ENCODE data around the gene CEP192. TPM values are rescaled to one million over a fixed set of nuclear protein-coding genes. Genes with fewer than 3 reads are reported as not detected.
"Not testable (repeated sequence)": the region's sequence is repeated elsewhere in the genome, so short reads cannot be mapped to it uniquely, and the experiment has no call there.

CEP192 gene
- total RNA-seq, 2 experiments from 2014 or later = 42.6 to 46.1 TPM

GRCh38 chr18:12996661-12997292, 5.6 kb downstream of the CEP192 start:
- Mint-ChIP-seq H3K36me3 (ENCODE audit: low read depth) (peaks cover 26% of the 10 kb centered on the region), H3K4me3 (no peak overlapping the region), H3K9me3 (no peaks in the 10 kb centered on the region), H3K27ac (no peak overlapping the region), H3K4me1 (peaks cover 26% of the 10 kb centered on the region), H3K27me3 (no peaks in the 10 kb centered on the region)
- ChIA-PET CTCF (no interaction called here), POLR2A (no interaction called here)
- DNase-seq = no peak

GRCh38 chr18:12997330-12997729, 6.2 kb downstream of the CEP192 start:
- DNase-seq, H3K27me3 Mint-ChIP-seq, H3K9me3 Mint-ChIP-seq, CTCF ChIA-PET, H3K27ac Mint-ChIP-seq, H3K4me3 Mint-ChIP-seq: not testable (repeated sequence)
- peaks cover 26% of the 10 kb centered on the region for H3K4me1 Mint-ChIP-seq
- peaks cover 20% of the 10 kb centered on the region for H3K36me3 Mint-ChIP-seq (ENCODE audit: low read depth)
- POLR2A ChIA-PET = interaction anchor here (1.2 kb wide), 1 partner anchor 49 kb away, joined by 5 read pairs; the partner anchor contains the start of gene SEH1L

GRCh38 chr18:12998332-12999060, 7.3 kb downstream of the CEP192 start:
- Mint-ChIP-seq H3K4me1 (peaks cover 26% of the 10 kb centered on the region), H3K9me3 (no peaks in the 10 kb centered on the region), H3K27ac (peak overlapping the region; percentile 23), H3K36me3 (ENCODE audit: low read depth) (peaks cover 15% of the 10 kb centered on the region), H3K4me3 (no peak overlapping the region), H3K27me3 (no peaks in the 10 kb centered on the region)
- CTCF ChIA-PET = interaction anchor here (0.8 kb wide), 1 partner anchor 160 kb away, joined by 3 read pairs; no protein-coding TSS in a partner anchor
- no peak for DNase-seq
- POLR2A ChIA-PET = interaction anchor here (1.2 to 3.3 kb wide), 3 partner anchors 7 to 50 kb away, joined by 4 to 31 read pairs (median 5); partner anchors contain the start of genes CEP192 and SEH1L

- peaks cover 20% of the 10 kb centered on the region for H3K36me3 Mint-ChIP-seq (ENCODE audit: low read depth)
- CTCF ChIA-PET = no interaction called here
Observed at GRCh38 chr18:13003466-13003896, 12.3 kb downstream of the CEP192 start.

GRCh38 chr18:13004396-13004795, 13.2 kb downstream of the CEP192 start:
- POLR2A ChIA-PET = interaction anchor here (2.6 kb wide), 1 partner anchor 13 kb away, joined by 14 read pairs; the partner anchor contains the start of gene CEP192
- no peak for DNase-seq
- Mint-ChIP-seq H3K36me3 (ENCODE audit: low read depth) (peaks cover 26% of the 10 kb centered on the region), H3K27me3 (no peaks in the 10 kb centered on the region), H3K4me1 (peaks cover 23% of the 10 kb centered on the region), H3K4me3 (no peak overlapping the region), H3K9me3 (no peaks in the 10 kb centered on the region), H3K27ac (no peak overlapping the region)
- CTCF ChIA-PET = interaction anchor here (1.4 kb wide), 1 partner anchor 277 kb away, joined by 3 read pairs; no protein-coding TSS in a partner anchor

More at GRCh38 chr18:13003466-13003896, 12.3 kb downstream of the CEP192 start:
- H3K27ac Mint-ChIP-seq = no peak overlapping the region
- H3K9me3 Mint-ChIP-seq = no peaks in the 10 kb centered on the region
- H3K27me3 Mint-ChIP-seq = no peaks in the 10 kb centered on the region
- POLR2A ChIA-PET = interaction anchor here (2.6 kb wide), 1 partner anchor 12 kb away, joined by 14 read pairs; the partner anchor contains the start of gene CEP192
- DNase-seq = peak; percentile 26
- peaks cover 29% of the 10 kb centered on the region for H3K4me1 Mint-ChIP-seq
- no peak overlapping the region for H3K4me3 Mint-ChIP-seq

GRCh38 chr18:13005289-13005688, 14.1 kb downstream of the CEP192 start:
- no peak overlapping the region for H3K27ac Mint-ChIP-seq
- ChIA-PET CTCF (interaction anchor here (1.4 kb wide), 1 partner anchor 278 kb away, joined by 3 read pairs; no protein-coding TSS in a partner anchor), POLR2A (interaction anchor here (0.9 to 2.6 kb wide), 2 partner anchors 14 to 16 kb away, joined by 3 to 14 read pairs; partner anchors contain the start of gene CEP192)
- H3K4me3 Mint-ChIP-seq = no peak overlapping the region
- H3K36me3 Mint-ChIP-seq (ENCODE audit: low read depth) = peaks cover 23% of the 10 kb centered on the region
- peaks cover 16% of the 10 kb centered on the region for H3K4me1 Mint-ChIP-seq
- no peaks in the 10 kb centered on the region for H3K9me3 Mint-ChIP-seq
- H3K27me3 Mint-ChIP-seq = no peaks in the 10 kb centered on the region
- no peak for DNase-seq

GRCh38 chr18:13006531-13007247, 15.5 kb downstream of the CEP192 start:
- Mint-ChIP-seq H3K4me3 (no peak overlapping the region), H3K36me3 (ENCODE audit: low read depth) (peaks cover 21% of the 10 kb centered on the region), H3K27ac (no peak overlapping the region), H3K9me3 (no peaks in the 10 kb centered on the region), H3K27me3 (no peaks in the 10 kb centered on the region), H3K4me1 (peaks cover 9% of the 10 kb centered on the region)
- ChIA-PET CTCF (interaction anchor here (1.3 kb wide), 1 partner anchor 11 kb away, joined by 3 read pairs; no protein-coding TSS in a partner anchor), POLR2A (no interaction called here)
- no peak for DNase-seq

GRCh38 chr18:13007248-13007560, 16.0 kb downstream of the CEP192 start:
- Mint-ChIP-seq H3K9me3 (no peaks in the 10 kb centered on the region), H3K27ac (no peak overlapping the region), H3K4me1 (peaks cover 9% of the 10 kb centered on the region), H3K27me3 (no peaks in the 10 kb centered on the region), H3K36me3 (ENCODE audit: low read depth) (peaks cover 24% of the 10 kb centered on the region), H3K4me3 (no peak overlapping the region)
- ChIA-PET CTCF (interaction anchor here (1.3 kb wide), 1 partner anchor 11 kb away, joined by 3 read pairs; no protein-coding TSS in a partner anchor), POLR2A (no interaction called here)
- no peak for DNase-seq

GRCh38 chr18:13011719-13012118, 20.6 kb downstream of the CEP192 start:
- no peak overlapping the region for H3K27ac Mint-ChIP-seq
- H3K4me1 Mint-ChIP-seq = peaks cover 7% of the 10 kb centered on the region
- H3K9me3 Mint-ChIP-seq = no peaks in the 10 kb centered on the region
- H3K36me3 Mint-ChIP-seq (ENCODE audit: low read depth) = peaks cover 67% of the 10 kb centered on the region
- no peaks in the 10 kb centered on the region for H3K27me3 Mint-ChIP-seq
- no peak overlapping the region for H3K4me3 Mint-ChIP-seq
- POLR2A ChIA-PET = no interaction called here
- DNase-seq = no peak
- CTCF ChIA-PET = interaction anchor here (0.6 kb wide), 1 partner anchor 23 kb away, joined by 3 read pairs; no protein-coding TSS in a partner anchor

- Mint-ChIP-seq H3K27me3 (no peaks in the 10 kb centered on the region), H3K4me3 (no peak overlapping the region), H3K4me1 (peaks cover 20% of the 10 kb centered on the region), H3K9me3 (no peaks in the 10 kb centered on the region), H3K36me3 (ENCODE audit: low read depth) (peaks cover 75% of the 10 kb centered on the region), H3K27ac (no peak overlapping the region)
- ChIA-PET POLR2A (interaction anchor here (0.6 to 2.3 kb wide), 4 partner anchors 13 to 66 kb away, joined by 3 to 6 read pairs (median 3); partner anchors contain the start of gene CEP192), CTCF (interaction anchor here (0.6 to 1.7 kb wide), 2 partner anchors 24 to 334 kb away, joined by 4 to 5 read pairs; partner anchors contain the start of gene CEP192)
- no peak for DNase-seq
Observed at GRCh38 chr18:13014232-13014631, 23.1 kb downstream of the CEP192 start.

- CTCF ChIA-PET = interaction anchor here (0.6 kb wide), 1 partner anchor 335 kb away, joined by 4 read pairs; no protein-coding TSS in a partner anchor
- Mint-ChIP-seq H3K27me3 (no peaks in the 10 kb centered on the region), H3K36me3 (ENCODE audit: low read depth) (peaks cover 74% of the 10 kb centered on the region), H3K4me1 (peaks cover 22% of the 10 kb centered on the region), H3K27ac (no peak overlapping the region), H3K4me3 (no peak overlapping the region), H3K9me3 (no peaks in the 10 kb centered on the region)
- DNase-seq = no peak
- POLR2A ChIA-PET = interaction anchor here (0.6 to 2.3 kb wide), 3 partner anchors 21 to 67 kb away, joined by 3 to 6 read pairs (median 3); partner anchors contain the start of gene CEP192
Observed at GRCh38 chr18:13014818-13015217, 23.7 kb downstream of the CEP192 start.

GRCh38 chr18:13017247-13017875, 26.2 kb downstream of the CEP192 start:
- H3K27me3 Mint-ChIP-seq = no peaks in the 10 kb centered on the region
- peaks cover 43% of the 10 kb centered on the region for H3K4me1 Mint-ChIP-seq
- DNase-seq = no peak
- CTCF ChIA-PET = interaction anchor here (1.2 kb wide), 1 partner anchor 10 kb away, joined by 3 read pairs; no protein-coding TSS in a partner anchor
- H3K36me3 Mint-ChIP-seq (ENCODE audit: low read depth) = peaks cover 91% of the 10 kb centered on the region
- no peak overlapping the region for H3K27ac Mint-ChIP-seq
- H3K9me3 Mint-ChIP-seq = no peaks in the 10 kb centered on the region
- POLR2A ChIA-PET = interaction anchor here (1.0 to 2.0 kb wide), 2 partner anchors 8 to 57 kb away, joined by 3 to 5 read pairs; no protein-coding TSS in a partner anchor
- no peak overlapping the region for H3K4me3 Mint-ChIP-seq

Measured in activated CD4-positive, alpha-beta memory T cell treated with anti-CD3 and anti-CD28 coated beads, Interleukin-2, amount 10 ng/mL, durations not matched to agents 7 days and 5 days (primary cell).